Cardiac septum (tissue), 1 donor: ENCODE results near the gene TXN2. TPM values are rescaled to one million over a fixed set of nuclear protein-coding genes. Genes with fewer than 3 reads are reported as not detected.
"Not testable (repeated sequence)": the region's sequence is repeated elsewhere in the genome, so short reads cannot be mapped to it uniquely, and the experiment has no call there.

ENCODE experiments used
- DNase-seq: peaks from one replicate; pipeline ENCODE4 v3.0.0-alpha.2; 2020; ENCODE audit warnings: low spot score
- intact Hi-C: fragments of 100-400 bp; cut with DNase I; formaldehyde crosslinking; loops from one replicate; pipeline ENCODE4 v1.14.0; 2022
- long read RNA-seq: library from polyadenylated mRNA; unstranded; transcript quantifications from one replicate; pipeline ENCODE4 v2.0.0, GENCODE V29; 2021
- total RNA-seq: library from RNA; stranded (reverse); fragmentation: NEBNext Ultra II Directional; extraction: Animal tissue kit (Norgen Biotek cat#: 25700); gene quantifications from one replicate; pipeline ENCODE4 v1.2.1, GENCODE V29; 2021
- donor health status: DM: no; HTN: no; CAD: no.

Gene TXN2, protein sequence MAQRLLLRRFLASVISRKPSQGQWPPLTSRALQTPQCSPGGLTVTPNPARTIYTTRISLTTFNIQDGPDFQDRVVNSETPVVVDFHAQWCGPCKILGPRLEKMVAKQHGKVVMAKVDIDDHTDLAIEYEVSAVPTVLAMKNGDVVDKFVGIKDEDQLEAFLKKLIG
- total RNA-seq, result 92.8 TPM
- long read RNA-seq, transcript TXN2-201 (4 exons, 1,736 nt), result major isoform, 264 of 351 reads
- long read RNA-seq, partial matches to known transcripts, result 65 of 351 reads
- long read RNA-seq, other reads (novel, unspliced or antisense), result 19 of 351 reads

DNA sequence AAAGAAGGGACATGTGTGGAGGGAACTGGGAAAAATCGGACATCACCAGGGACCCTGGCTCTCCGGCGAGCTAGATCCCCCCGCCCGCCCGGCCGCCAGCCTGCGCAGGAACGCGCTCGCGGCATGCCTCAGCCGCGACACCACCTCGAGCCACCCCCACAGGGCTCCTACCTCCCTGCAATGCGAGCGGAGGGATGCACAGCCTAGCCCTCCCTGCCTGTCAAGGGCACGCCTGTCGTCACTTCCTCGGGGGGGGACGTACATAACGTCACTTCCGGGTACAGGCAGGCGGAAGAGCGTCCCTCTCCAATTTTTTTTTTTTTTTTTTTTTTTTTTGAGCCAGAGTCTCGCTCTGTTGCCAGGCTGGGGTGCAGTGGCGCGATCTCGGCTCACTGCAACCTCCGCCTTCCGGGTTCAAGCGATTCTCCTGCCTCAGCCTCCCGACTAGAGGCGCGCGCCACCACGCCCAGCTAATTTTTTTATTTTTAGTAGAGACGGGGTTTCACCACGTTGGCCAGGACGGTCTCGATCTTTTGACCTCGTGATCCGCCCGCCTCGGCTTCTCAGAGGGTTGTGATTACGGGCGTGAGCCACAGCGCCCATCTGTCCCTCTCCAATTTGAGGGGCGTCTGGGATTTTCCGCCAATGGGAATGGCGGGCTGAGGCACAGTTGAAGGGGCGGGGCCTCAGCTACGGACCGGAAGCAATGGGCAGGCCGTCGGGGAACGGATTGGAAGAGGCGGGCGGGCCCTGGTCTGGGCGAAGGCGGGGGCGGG is at the start of gene TXN2:
Gene TXN2 (minus strand): TSS at position 248 of the 776 bp plus-strand sequence. CDS start 803 bp downstream, outside the sequence.
- DNase-seq, result peak; percentile 97
- intact Hi-C loops, result loop anchor here (10.0 kb wide), 1 partner anchor 337 kb away; no protein-coding TSS in a partner anchor

DNA sequence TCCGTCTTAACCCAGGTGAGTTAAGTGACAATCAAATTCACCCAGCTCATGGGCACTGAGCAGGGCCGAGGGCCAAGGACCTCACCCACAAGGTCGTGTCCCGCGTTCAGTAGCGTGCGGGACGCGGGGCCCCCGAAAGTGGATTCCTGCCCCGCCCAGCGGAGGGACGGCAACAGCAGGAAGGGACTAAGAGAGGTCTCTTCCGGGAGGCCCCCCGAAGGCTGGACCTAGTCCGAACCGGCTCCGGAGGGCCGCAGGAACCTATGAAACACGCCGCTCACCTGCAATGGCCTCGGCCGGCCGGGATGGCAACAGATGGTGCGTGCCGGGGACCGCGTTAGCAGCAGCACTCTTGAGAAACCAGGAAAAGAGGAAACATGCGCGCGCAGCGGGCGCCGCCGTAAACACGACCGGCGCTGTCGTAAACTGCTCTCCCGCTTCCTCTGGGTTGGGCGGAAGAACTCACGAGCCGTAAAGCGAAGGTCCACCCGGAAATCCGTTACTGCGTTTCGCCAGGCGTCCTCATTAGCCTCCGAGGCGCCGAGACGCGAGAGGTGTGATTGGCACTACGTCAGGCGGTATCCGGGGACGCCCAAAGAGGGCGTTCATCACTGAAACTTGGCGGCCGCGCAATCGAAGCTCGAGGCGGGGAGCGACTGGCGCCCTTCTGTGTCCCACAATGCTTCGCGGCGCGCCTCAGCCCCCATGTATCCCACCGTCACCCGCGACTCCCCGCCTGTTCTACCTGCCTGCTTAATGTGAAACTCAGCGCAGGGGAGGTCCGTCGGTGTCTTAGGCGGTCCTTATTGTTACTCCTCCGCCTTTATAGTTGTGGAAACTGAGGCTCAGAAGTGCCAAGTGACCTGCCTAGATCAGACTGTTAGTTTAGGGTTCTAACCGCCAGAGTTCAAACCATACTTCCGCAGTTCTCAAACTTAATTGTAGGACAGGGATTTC is 47.6 kb upstream of the TXN2 start, which contains the start of gene EIF3D:
Gene EIF3D (minus strand): TSS at position 372 of the 957 bp plus-strand sequence. CDS start 3,045 bp downstream, outside the sequence.
- peak; percentile 99 for DNase-seq
- intact Hi-C loops, result loop anchor here (2.0 kb wide), 1 partner anchor 22 kb away; the partner anchor contains the start of gene FOXRED2

DNA sequence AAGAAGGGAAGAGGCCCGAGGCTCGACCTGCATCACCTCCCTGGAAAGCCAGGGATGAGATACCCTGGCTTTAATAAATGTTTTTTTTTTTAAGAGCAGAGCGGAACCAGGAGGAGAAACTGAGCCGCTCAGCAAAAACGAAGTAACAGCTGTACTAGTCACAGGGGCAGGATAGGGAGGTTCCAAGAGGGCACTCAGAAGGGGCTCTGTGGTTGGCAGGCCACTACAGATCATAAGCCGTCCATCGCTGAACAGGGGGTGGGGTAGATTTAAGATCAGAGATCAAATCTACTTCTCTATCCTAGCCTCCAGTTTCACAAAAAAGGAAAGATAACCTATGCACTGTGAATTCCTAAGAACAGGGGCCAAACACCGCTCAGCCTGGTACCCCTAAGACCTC is 46.9 kb upstream of the TXN2 start:
- DNase-seq, result no peak
- intact Hi-C loops, result loop anchor here (2.0 kb wide), 1 partner anchor 22 kb away; the partner anchor contains the start of gene FOXRED2

DNA sequence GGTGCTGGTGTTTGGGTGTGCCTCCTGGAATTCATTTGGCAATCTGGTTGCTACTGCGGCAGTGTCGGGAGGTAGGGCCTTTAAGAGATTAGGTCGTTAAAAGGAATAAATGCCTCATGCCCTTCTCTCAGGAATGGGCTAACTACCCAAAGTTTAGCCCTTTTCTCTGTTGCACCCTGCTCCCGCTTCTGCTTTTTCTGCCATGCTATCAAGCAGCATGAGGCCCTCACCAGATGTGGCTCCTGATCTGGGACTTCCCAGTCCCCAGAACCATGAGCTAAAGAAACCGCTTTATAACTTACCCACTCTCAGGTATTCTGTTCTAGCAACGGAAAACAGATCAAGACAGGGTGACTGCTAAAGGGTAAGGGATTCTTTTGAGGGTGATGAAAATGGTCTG is 41.2 kb upstream of the TXN2 start:
- no peak for DNase-seq
- intact Hi-C loops, result no loop called here

- DNase-seq, result no peak
- intact Hi-C loops, result no loop called here
These were observed 39.0 kb upstream of the TXN2 start for GRCh38 chr22:36520423-36520822.

- intact Hi-C loops, result not testable (repeated sequence)
These were observed 38.5 kb upstream of the TXN2 start for GRCh38 chr22:36519906-36520305.

GRCh38 chr22:36514766-36515165 is 33.3 kb upstream of the TXN2 start:
- intact Hi-C loops, result no loop called here
- DNase-seq, result no peak

More at GRCh38 chr22:36519906-36520305, 38.5 kb upstream of the TXN2 start:
- DNase-seq, result not testable (repeated sequence)

GRCh38 chr22:36512991-36513390 is 31.6 kb upstream of the TXN2 start:
- no peak for DNase-seq
- intact Hi-C loops, result no loop called here

GRCh38 chr22:36512333-36512732 is 30.9 kb upstream of the TXN2 start:
- intact Hi-C loops, result no loop called here
- DNase-seq, result no peak

DNA sequence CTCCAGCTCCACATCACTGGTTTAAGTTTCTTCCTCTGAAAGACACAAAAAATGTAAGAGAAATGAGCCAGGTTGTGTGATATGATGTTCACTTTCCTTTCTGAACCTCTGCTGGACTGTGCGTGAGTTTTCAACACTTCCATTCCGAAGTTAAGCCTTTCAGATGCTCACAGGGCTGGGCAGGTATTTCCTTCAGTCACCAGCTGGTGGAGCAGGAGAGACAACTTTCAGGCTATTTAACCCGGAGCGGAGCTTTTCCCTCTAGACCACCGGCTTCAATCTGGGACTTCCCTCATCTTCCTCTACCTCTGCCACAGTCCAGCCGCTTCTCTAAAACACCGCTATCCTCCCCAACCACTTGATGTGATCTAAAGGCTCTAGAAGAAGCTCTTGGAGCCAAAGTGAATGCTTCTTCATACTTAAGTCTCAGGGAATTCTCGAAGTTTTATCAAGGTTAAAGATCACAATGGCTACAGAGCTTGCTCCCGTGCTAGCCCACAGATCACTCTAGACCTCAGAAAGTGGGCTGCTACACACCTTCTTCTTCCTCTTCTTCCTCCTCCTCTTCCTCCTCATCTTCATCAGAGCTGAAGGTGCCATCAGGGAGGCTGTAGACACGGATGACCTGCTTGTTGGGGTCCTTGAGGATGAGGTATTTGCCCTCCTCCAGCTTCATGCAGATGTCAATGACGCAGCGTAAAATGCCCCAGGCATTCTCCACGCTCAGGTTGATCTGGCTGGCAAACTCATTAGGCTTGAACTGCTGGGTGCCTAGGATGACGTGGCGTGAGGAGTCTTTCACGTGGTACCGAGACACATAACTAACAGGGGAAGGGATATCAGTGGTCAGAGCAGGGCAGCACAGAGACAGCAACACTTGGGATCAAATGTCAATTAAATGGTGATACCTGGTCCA is 29.8 kb upstream of the TXN2 start:
- DNase-seq, result no peak
- intact Hi-C loops, result no loop called here

- intact Hi-C loops, result no loop called here
- no peak for DNase-seq
These were observed 28.9 kb upstream of the TXN2 start for GRCh38 chr22:36510384-36510783.

DNA sequence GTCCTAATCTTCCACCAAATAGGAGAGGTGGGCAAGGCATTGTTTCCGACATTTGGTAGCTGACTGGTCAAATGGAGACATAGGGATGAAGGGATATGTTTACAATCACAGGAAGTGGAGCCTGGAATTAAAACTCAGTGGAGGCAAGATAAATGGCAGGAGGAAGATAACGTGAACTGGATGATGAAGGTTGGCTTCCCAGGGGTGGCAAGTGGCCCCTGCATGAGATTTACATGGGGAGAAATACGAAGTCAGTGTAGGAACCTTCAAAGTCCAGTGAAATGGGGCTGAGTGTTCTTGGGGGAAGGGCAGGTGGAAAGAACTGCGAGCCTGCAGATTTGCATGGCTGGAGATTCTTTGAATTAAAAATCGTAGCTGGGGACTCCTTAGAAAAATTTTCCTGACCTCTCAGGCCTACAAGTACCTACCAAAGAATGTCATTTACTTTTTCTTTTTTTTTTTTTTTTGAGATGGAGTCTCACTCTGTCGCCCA is 26.1 kb upstream of the TXN2 start:
- intact Hi-C loops, result loop anchor here (2.0 kb wide), 1 partner anchor 21 kb away; the partner anchor contains the start of gene EIF3D
- no peak for DNase-seq

DNA sequence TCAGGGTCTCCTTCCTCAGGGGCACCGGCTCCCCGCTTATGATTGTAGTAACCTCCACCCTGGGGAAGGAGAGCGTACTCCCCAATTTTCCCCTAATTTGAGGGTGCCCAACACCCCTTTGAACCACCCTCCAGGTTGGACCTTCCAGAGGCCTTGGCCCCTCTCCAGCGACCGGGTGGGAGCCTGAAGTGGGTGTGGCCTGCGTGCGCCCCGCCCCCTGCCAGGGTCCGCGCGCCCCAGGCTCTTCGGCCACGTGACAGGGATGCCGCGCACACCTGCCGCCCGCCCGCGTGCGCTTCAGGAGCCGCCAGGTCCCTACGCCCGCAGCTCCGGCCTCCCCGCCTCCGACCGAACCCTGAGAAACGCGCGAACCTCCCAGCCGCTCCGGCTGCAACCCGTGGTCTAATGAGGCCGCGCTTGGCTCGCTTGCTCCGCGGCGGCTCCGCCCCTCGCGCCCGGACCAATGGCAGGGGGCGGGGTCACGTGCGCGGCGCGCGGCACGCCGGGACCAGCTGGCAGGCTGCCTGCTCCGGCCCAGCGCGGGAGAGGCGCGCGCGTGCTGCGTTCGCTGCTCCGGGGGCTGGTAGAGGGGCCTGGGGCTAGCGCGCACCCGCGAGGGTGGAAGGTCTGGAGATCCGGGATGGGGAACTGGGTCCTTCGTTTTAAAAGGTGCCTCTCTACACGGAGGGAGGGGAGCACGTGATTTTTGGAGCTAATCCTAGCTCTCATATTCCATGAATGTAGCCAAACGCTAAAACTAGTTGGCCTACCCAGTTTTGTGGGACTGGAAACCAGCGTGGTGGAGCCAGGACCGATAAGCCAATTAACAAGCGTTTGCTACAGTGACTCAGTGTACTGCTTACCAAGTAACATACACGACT is 25.4 kb upstream of the TXN2 start, which contains the start of gene FOXRED2:
Gene FOXRED2 (minus strand): TSS at position 404 of the 881 bp plus-strand sequence. CDS start 618 bp downstream, outside the sequence.
- intact Hi-C loops, result loop anchor here (2.0 kb wide), 1 partner anchor 22 kb away; the partner anchor contains the start of gene EIF3D
- DNase-seq, result peak; percentile 95

DNA sequence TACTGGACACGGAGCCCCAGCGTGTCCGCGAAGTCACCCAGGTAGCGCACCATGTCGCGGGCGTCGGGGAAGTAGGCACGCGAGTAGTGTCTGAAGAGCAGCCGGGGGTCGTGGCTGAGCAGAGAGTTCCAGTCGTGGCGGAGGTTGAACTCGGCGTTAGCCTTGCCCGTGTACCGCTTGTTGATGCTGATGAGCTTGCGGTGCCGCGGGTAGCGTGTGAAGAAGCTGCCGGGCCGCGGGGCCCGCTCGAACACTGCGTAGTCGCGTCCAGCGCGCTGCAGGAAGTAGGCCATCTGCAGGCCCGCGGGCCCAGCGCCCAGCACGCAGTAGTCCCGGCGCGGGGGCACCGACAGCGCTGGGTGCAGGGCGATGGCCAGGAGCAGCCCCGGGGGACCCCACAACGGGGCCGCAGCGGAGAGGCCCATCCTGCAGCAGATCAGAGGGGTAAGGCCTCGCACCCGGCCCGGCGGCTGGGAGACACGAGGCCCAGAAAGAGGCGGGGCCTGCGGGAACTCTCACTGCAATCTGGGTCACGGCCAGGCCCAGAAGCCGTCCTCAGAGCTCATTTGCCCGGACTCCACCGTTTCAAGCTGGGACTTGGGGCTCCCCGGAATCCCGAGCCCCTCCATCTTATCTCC is 24.7 kb upstream of the TXN2 start:
- no peak for DNase-seq
- intact Hi-C loops, result loop anchor here (2.0 kb wide), 1 partner anchor 23 kb away; the partner anchor contains the start of gene EIF3D

GRCh38 chr22:36497910-36498665 is 16.6 kb upstream of the TXN2 start:
- no peak for DNase-seq
- intact Hi-C loops, result no loop called here

DNA sequence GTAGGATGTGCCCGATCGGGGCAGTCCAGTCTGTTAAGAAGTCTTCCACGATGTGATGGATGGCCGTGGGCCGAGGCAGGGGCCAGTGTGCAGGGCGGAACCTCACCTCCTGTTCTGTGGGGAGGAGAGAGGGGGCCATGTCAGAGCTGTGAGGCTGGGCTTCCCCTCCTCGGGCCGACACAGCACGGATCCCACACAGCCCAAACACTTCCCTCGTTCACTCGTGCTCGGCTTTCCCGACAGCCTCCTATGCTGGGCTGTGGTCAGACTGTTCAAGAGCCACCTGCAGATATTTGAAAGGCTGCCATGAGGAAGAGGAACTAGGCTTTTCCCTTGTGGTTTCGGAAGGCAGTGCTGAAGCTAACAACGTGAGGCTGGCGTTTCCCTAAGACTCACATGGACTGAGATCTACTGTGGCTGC is 12.3 kb upstream of the TXN2 start:
- intact Hi-C loops, result no loop called here
- DNase-seq, result peak; percentile 78
